Suprapubic skin (tissue), 4 donors: ENCODE measurements around the gene PXMP4. TPM values are rescaled to one million over a fixed set of nuclear protein-coding genes. Genes with fewer than 3 reads are reported as not detected.
A peak's percentile ranks its signal among the peaks of the same experiment; 100 is the strongest.

ENCODE experiments used
- DNase-seq, 2 donors: peaks; one replicate each; pipeline ENCODE4 v3.0.0-alpha.2; 2019; ENCODE audit warnings: low spot score in 2 of 2
- H3K27ac ChIP-seq: fragments of 200-600 bp; sonication (generic); one replicate; pipeline ENCODE4 v1.5.1; 2019
- H3K27me3 ChIP-seq: fragments of 200-600 bp; sonication (generic); one replicate; pipeline ENCODE4 v1.5.1; 2019
- H3K36me3 ChIP-seq: fragments of 200-600 bp; sonication (generic); one replicate; pipeline ENCODE4 v1.5.1; 2019
- H3K4me1 ChIP-seq: fragments of 200-600 bp; sonication (generic); one replicate; pipeline ENCODE4 v1.5.1; 2019
- H3K4me3 ChIP-seq: fragments of 200-600 bp; sonication (generic); one replicate; pipeline ENCODE4 v1.5.1; 2019; ENCODE audit warnings: mild to moderate bottlenecking
- H3K9me3 ChIP-seq: fragments of 200-600 bp; sonication (generic); one replicate; pipeline ENCODE4 v1.5.1; 2019
- EP300 ChIP-seq: sonication (generic); formaldehyde crosslinking; IDR thresholded peaks from one replicate; pipeline ENCODE4 v1.6.1; 2017; ENCODE audit warnings: antibody characterized with exemption
- POLR2A ChIP-seq, 2 donors: fragments of 450-650 bp; IDR thresholded peaks; one replicate each; pipeline ENCODE4 v1.6.1; 2017; ENCODE audit warnings: antibody characterized with exemption in 2 of 2, mild to moderate bottlenecking in 2 of 2, moderate library complexity in 2 of 2
- POLR2AphosphoS5 ChIP-seq, 3 donors: sonication (generic); formaldehyde crosslinking; IDR thresholded peaks; one replicate each; pipeline ENCODE4 v1.6.1; 2017; ENCODE audit warnings: antibody characterized with exemption in 3 of 3
- WGBS: methylation state at CpG from one replicate; pipeline ENCODE4 v1.1.5; 2018; 5-methylcytosine and 5-hydroxymethylcytosine counted together
- total RNA-seq, 4 donors: library from RNA; depleted of rRNA; stranded (reverse); fragments of >200 nt; gene quantifications; one replicate each; pipeline ENCODE4 v1.1.0, GENCODE V29; 2016
- TF ChIP-seq, protein P1 (sequence below), 2 donors: fragments of 200-600 bp in 1 of 2; fragments of 450-650 bp in 1 of 2; sonication (generic) in 1 of 2; IDR thresholded peaks; one replicate each; pipeline ENCODE4 v1.5.1; 2016 to 2019; ENCODE audit warnings: antibody characterized with exemption in 2 of 2, mild to moderate bottlenecking in 1 of 2, moderate library complexity in 1 of 2

The PXMP4 gene
- total RNA-seq, 4 donors from 2014 or later: 8.7 to 32.4 (median 24.3) TPM

DNA sequence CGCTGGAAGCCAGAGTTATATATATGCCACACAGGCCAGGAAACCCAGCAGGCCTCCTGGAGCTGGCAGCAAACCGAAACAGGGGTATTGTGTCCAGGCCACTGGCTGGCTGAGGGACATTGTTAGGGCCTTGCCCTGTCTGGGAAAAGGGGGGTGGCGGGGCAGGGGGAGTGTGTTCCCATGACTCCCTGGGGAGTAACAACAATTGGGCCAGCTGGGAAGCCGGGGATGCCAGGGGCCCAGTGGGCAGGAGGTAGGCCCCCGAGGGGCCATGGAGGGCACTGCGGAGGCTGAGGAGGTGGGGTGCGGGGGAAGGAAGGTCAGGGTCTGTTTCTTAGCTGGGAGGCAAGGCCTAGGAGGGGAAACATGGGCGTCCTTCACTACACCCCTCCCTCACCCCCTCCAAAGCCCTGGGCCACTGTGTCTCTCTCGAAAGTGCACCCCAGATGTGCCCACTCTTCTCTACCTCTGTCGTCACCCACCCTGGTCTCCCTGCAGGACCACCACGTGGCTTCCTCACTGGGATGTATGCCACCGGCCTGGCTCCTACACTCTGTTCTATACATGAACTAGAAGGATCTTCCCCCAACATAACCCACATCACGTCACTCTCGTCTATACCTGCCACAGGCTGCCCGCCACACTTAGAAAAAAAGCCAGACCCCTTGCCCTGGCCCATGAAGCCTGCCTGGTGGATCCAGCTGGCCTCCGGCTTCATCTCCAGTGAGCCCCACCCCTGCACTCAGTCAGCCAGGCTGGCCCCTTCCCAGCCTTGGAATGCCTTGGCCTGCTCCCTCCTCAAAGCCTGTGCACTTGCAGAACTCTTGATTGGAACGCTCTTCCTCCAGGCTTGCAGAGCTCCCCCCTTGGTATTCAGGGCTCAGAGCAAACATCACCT lies 26.1 kb downstream of the PXMP4 start:
- no peaks in the 10 kb centered on the region for H3K27me3 ChIP-seq
- H3K36me3 ChIP-seq: no peaks in the 10 kb centered on the region
- no peaks in the 10 kb centered on the region for H3K9me3 ChIP-seq
- no peak for DNase-seq
- H3K4me1 ChIP-seq: peaks cover 30% of the 10 kb centered on the region
- 55% methylated on average over 14 of the region's 17 CpGs for WGBS
- H3K27ac ChIP-seq: peak overlapping the region; percentile 57
- TF ChIP-seq POLR2A (IDR thresholded peaks at IDR 0.05): no peak
- TF ChIP-seq, protein P1, sequence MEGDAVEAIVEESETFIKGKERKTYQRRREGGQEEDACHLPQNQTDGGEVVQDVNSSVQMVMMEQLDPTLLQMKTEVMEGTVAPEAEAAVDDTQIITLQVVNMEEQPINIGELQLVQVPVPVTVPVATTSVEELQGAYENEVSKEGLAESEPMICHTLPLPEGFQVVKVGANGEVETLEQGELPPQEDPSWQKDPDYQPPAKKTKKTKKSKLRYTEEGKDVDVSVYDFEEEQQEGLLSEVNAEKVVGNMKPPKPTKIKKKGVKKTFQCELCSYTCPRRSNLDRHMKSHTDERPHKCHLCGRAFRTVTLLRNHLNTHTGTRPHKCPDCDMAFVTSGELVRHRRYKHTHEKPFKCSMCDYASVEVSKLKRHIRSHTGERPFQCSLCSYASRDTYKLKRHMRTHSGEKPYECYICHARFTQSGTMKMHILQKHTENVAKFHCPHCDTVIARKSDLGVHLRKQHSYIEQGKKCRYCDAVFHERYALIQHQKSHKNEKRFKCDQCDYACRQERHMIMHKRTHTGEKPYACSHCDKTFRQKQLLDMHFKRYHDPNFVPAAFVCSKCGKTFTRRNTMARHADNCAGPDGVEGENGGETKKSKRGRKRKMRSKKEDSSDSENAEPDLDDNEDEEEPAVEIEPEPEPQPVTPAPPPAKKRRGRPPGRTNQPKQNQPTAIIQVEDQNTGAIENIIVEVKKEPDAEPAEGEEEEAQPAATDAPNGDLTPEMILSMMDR (IDR thresholded peaks at IDR 0.05): no peak
- no peak for TF ChIP-seq POLR2AphosphoS5 (IDR thresholded peaks at IDR 0.05)
- TF ChIP-seq EP300: no peak
- H3K4me3 ChIP-seq: no peak overlapping the region

DNA sequence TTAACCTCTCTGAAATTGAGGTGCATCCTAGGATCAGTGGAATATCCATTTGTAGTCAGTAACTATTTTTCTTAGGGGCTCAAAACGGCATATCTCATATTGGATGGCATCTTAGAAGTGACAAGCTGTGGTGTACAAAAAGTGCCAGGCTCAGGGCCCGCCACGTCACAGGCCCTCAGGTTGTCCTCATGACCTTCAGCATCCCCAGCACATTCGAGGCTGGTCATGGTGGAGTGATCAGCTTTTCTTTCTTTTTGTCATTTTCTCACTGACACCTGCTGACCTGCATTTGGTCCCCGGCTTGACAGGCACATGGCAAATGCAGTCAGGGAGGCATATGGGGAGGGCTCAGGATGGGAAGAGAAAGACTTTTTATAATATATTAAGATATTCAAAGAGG lies 26.8 kb downstream of the PXMP4 start:
- Histone ChIP-seq H3K9me3 (no peaks in the 10 kb centered on the region), H3K27me3 (no peaks in the 10 kb centered on the region), H3K36me3 (no peaks in the 10 kb centered on the region), H3K27ac (no peak overlapping the region), H3K4me3 (no peak overlapping the region), H3K4me1 (peaks cover 30% of the 10 kb centered on the region)
- WGBS: 83% methylated on average over 5 of the region's 5 CpGs
- TF ChIP-seq EP300 (no peak), POLR2A (IDR thresholded peaks at IDR 0.05) (no peak), POLR2AphosphoS5 (IDR thresholded peaks at IDR 0.05) (no peak)
- TF ChIP-seq, protein P1 (IDR thresholded peaks at IDR 0.05): no peak
- DNase-seq: no peak

DNA sequence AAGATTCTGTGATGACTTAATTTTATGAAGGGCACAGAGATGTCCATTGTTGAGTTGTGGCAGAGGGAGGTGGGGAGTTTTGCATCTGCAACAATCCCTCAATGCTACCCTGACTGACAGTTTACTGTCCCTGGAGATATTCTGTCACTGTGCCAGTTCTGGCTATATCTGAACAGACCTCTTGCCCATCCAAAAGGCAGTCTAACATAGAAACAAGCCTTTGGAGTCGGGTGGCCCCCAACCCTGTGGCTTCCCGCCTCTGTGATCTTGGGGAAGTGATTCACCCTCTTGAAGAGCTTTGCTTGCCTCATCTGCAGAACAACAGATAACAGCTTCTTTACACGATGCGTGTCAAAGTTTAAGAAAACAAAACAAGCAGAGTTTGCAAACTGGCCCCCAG lies 30.1 kb downstream of the PXMP4 start:
- Histone ChIP-seq H3K36me3 (no peaks in the 10 kb centered on the region), H3K27ac (no peak overlapping the region), H3K4me3 (no peak overlapping the region), H3K4me1 (peaks cover 31% of the 10 kb centered on the region), H3K9me3 (no peaks in the 10 kb centered on the region), H3K27me3 (no peaks in the 10 kb centered on the region)
- 56% methylated on average over 4 of the region's 4 CpGs for WGBS
- TF ChIP-seq POLR2A (IDR thresholded peaks at IDR 0.05) (no peak), EP300 (no peak), POLR2AphosphoS5 (IDR thresholded peaks at IDR 0.05) (no peak)
- TF ChIP-seq, protein P1 (IDR thresholded peaks at IDR 0.05): no peak
- DNase-seq: no peak

DNA sequence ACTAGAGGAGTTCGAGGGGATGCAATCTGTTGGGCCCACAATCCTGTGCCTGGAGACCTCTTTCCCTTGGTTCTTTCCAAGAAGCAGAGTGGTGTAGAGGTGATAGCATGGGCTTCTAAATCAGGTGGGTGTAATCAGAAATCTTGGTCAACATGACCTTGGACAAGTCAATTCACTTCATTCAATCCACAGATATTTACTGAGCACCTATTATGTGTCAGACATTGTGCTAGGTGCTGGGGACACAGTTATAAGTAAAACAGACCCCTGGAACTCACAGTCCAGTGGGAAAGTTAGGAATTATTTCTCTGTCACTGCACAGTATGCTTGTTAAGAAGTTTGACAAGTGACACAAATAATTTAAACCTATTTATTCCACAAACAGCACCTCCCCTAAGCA lies 30.6 kb downstream of the PXMP4 start:
- DNase-seq: no peak
- Histone ChIP-seq H3K9me3 (no peaks in the 10 kb centered on the region), H3K27me3 (no peaks in the 10 kb centered on the region), H3K36me3 (no peaks in the 10 kb centered on the region), H3K27ac (no peak overlapping the region), H3K4me3 (no peak overlapping the region), H3K4me1 (peaks cover 32% of the 10 kb centered on the region)
- WGBS: 92% methylated on average over 1 of the region's 1 CpG
- no peak for TF ChIP-seq POLR2A (IDR thresholded peaks at IDR 0.05)
- no peak for TF ChIP-seq EP300
- TF ChIP-seq POLR2AphosphoS5 (IDR thresholded peaks at IDR 0.05): no peak
- TF ChIP-seq, protein P1 (IDR thresholded peaks at IDR 0.05): no peak

DNA sequence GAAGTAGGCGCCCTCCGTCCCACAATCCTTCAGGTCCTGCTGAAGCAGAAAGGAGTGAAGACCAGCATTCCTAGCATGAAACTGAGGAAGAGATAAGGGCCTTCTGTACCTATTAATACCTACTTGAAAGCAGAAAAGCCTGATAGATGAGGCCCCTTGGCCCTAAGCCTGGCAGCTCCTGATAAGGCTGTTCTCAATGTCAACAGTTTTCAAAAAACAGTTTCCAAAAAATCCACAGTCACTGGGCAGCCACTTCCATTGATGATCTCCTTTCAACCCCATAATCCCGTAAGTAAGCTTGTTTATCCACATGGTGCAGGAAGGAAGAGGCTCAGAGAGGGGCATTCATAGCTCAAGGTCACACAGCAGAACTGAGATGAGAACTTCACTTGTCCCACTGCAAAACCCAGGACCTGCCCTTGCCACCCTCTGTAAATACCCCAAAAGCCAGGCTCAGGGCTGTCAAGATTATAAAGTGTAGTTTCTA lies 31.1 kb downstream of the PXMP4 start:
- Histone ChIP-seq H3K4me1 (peaks cover 28% of the 10 kb centered on the region), H3K36me3 (no peaks in the 10 kb centered on the region), H3K9me3 (no peaks in the 10 kb centered on the region), H3K27ac (no peak overlapping the region), H3K27me3 (no peaks in the 10 kb centered on the region), H3K4me3 (no peak overlapping the region)
- TF ChIP-seq EP300 (no peak), POLR2AphosphoS5 (IDR thresholded peaks at IDR 0.05) (no peak), POLR2A (IDR thresholded peaks at IDR 0.05) (no peak)
- TF ChIP-seq, protein P1 (IDR thresholded peaks at IDR 0.05): no peak
- 82% methylated on average over 3 of the region's 3 CpGs for WGBS
- no peak for DNase-seq
